HG03108 (cell line): ENCODE results near the gene TNFRSF8.
"Not testable (repeated sequence)": the region's sequence is repeated elsewhere in the genome, so short reads cannot be mapped to it uniquely, and the experiment has no call there.

Experiments
- ATAC-seq: cut with Tn5 transposase; IDR thresholded peaks from one replicate; pipeline ENCODE4 v1.9.1; 2021; ENCODE audit warnings: moderate library complexity; ENCODE audit not compliant: unreplicated experiment

TNFRSF8 gene

DNA sequence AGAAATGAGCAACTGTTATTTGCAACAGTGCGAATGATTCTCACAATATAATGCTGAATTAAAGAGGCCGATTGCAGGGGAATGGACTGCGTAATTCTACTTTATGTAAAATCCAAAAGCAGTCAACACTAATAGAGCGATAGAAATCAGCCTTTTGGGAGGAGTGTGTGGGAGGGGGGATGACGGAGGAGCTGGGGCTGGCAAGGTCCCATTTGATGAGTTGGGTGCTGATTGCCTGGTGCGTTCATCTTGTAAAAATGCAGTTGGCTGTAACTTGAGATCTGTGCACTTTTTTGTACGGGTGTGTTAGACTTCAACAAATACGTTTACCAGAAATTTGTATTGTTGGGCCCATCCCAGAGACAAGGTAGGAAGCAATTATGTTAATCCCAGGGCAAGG is 20.7 kb downstream of the TNFRSF8 start:
- no peak for ATAC-seq

DNA sequence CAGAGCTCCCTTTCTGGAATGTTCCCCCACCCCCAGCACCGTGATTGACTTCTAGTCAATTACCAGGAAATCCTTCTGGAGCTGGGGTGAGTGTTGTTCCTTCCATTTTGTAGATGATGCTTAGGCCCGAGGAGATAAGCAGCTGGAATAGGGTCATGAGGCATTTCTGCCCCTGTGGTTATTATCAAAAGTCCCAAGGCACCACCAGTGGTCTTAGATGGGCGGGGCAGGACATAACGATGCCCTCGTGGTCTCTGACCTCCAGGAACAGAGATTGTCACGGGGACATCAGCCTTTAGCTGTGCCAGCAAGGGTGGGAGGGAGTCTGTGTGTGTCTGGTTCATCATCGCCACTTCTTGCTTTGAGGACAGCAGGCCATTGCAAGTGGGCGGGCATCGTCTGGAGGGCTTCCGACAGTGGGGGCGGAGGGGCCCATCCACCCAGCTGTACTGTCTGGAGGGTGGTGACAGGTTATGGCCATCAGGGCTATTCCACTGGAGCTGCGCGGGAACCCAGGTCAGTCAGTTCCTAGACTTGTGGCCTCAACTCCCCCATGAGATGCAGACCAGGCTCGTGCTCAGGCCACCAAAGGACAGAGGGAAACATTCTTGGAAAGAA is 22.6 kb downstream of the TNFRSF8 start:
- no peak for ATAC-seq

DNA sequence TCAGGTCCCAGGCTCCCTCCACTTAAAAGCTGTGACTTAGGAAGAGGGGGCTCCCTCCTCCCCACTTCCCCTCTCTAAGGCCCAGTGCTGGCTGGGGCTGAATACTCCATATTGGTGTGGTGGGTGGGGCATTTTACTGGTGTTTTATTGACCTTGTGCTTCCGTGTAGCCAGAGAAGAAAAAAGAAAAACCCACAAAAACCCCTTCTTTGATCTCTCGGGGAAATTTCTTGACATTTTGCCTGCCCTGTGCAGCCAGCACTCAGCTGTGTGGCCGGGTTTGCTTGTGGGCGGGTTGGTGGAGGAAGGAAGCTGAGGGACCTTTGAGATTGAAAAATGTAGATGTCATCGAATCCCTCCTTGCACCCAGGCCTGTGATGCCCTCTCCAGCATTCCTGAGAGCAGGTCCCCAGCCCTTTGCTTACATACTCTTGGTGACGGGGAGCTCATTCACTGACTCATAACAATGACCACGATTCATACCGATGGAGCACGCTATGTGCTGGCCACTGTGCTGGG is 24.8 kb downstream of the TNFRSF8 start:
- peak; percentile 44 for ATAC-seq

DNA sequence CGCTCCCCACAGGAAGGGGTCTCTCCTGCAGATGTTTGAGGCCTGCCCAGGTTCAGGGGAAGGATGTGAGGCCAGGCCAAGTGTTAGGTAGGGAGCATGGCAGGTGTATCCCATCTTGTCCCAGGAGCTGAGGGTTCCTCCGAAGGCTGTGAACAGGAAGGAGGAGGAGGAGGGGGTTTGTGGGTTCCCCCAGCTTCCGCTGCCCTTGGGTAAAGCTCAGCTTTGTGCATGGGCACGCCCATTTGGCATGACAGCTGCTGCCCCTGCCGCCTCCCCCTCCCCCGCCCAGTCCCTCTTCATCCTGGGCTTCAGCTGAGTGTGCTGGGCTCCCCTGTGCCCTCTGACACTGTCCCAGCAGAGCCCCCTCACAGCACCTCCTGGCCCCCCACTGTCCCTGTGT is 25.5 kb downstream of the TNFRSF8 start:
- no peak for ATAC-seq

DNA sequence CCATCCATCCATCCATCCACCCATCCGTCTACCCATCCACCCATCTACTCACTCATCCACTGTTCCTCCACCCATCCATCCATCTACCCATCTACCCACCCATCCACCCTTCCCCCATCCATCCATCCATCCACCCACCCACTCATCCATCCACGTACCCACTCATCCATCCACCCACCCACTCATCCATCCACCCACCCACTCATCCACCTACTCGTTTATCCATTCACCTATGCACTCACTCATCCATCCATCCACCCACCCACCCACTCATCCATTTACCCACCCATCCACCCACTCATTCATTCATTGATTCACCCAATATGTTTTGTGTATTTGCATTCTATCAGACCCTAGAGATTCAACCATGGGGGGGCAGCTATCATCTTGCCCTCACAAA is 27.2 kb downstream of the TNFRSF8 start:
- no peak for ATAC-seq

DNA sequence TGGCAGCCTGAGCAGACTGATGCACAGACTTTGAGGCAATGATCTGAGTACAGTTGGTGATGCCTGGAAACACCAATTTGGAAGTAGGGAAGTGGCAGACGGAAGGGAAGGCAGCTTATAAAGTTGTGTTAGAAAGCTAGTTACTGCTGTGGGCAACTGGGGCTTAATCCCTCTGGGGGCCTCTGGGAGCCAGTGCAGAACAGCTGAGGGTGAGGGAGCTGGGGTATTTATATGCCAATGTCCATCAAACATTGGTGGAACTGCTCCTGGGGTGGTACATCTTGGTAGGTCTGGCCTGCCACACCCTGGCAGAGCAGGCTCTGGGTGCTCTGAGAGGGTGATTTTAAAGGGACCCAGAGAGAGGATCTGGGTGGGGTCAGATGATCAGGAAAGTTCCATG is 28.1 kb downstream of the TNFRSF8 start:
- no peak for ATAC-seq

DNA sequence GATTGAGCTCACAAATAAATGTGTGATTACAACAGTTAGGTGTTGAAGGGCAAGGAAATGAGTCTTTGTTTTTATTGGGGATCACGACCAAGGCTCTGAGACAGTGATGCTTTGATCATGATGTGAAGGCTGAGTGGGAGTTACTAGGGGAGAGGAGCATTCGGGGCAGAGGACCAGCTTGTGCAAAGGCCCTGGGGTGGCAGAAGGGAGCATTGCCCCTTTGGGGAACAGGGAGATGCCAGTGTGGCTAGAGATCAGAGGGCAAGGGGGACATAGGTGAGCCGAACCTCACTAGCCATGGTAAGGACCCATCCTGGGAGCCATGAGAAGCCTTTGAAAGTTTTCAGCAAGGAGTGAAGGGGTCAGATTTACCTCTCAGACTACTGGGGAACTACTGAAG is 31.1 kb downstream of the TNFRSF8 start:
- no peak for ATAC-seq

DNA sequence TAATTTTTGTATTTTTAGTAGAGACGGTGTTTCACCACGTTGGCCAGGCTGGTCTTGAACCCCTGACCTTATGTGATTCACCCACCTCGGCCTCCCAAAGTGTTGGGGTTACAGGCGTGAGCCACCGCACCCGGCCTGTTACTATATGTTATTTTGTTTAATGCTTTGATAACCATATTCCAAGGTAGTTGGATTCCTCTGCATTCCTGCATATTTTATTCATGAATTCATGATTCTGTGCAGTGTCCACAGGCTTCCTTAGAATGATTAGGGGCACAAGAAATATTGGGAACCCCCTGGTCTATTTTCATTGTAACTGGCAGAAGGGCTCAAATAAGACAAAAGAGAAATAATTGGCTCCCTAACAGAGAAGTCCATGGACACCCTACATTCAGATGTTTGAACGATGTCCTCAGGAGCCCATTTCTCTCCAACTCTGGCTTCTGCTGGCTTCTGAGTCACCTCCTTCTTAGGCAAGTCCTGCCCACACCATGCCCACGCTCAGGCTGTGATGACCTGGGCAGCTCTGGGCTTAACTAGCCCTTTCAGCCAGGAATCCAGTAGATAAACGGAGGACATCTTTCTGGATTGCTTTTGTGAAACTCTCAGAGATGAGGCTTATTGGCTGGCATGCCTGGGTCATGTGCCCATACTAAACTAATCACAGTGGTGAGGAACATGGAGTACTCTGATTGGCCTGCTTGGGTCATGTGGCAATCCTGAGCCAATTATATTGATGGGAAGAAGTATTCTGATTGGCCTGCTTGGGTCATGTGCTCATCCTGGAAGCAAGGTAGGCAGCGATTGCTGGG is 32.6 kb downstream of the TNFRSF8 start:
- ATAC-seq: no peak

DNA sequence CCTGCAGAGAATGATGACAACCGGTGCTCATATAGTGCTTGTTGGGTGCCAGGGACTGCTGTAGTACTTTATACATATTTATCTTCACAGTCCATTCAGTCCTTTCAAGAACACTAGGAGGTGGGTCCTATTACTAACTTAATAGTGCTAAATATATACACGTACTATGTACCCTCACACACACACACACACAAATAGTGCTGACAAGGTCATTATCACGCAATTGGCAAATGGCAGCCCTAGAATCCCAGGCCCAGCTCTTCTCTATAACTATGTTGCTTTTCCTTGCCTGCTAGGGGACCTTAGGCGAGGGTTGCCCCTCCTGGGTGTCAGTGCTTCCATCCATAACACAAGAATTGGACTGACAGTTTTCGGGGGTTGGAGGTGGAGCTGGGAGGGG is 33.5 kb downstream of the TNFRSF8 start:
- ATAC-seq: no peak

DNA sequence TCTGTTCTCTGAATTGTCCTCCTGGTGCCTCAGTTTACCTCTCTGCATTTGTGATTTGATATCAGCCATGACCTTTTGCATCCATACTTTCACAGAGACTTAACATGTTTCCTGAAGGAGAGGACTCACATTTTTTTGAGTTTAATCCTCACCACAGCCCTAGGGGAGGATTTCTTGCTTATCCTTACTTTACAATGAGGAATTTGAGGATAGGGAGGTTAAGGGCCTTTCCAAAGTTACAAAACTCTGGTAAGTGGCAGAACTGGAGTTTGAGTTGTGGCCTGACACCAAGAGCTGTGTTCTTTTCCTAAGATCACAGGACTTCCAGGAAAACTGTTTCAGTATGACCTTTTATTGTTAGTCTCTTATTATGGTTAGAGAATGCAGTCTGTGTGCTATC is 34.2 kb downstream of the TNFRSF8 start:
- ATAC-seq: no peak

DNA sequence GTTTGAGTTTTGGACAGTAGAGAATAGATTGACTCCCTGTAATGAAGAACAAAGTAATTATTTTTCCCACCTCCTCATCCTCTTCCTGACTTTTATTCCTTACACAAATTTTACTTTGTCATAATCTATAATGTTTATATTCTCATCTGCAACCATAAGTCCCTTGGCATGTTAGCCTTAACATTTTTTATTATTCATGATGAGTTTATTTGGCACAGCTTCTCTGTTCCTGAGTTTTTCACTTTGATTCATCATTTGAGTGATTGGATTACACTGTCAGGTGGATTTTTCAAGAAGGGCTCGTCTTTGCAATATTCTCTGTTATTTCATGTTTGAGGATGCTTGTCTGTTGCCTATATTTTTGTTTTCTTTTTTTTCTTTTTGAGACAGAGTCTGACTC is 35.7 kb downstream of the TNFRSF8 start:
- no peak for ATAC-seq

DNA sequence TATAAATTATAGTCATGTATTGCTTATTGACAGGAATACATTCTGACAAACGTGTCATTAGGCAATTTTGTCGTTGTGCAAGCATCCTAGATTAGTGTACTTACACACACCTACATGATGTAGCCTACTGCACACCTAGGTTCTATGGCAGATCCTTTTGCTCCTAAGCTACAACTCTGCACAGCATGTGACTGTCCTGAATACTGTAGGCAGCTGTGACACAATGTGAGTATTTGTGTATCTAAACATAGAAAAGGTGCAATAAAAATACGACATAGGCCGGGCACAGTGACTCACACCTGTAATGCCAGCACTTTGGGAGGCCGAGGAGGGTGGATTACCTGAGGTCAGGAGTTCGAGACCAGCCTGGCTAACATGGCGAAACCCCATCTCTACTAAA is 36.5 kb downstream of the TNFRSF8 start:
- no peak for ATAC-seq

DNA sequence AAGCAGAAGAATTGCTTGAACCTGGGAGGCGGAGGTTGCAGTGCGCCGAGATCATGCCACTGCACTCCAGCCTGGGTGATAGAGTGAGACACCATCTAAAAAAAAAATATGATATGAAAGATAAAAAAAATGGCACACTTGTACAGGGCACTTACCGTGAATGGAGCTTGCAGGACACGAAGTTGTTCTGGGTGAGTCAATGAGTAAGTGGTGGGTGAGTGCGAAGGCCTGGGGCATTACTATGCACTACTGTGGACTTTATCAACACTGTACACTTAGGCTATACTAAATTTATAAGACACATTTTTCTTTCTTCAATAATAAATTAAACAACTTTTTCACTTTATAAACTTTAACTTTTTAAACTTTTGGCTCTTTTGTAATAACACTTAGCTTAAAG is 37.0 kb downstream of the TNFRSF8 start:
- no peak for ATAC-seq

DNA sequence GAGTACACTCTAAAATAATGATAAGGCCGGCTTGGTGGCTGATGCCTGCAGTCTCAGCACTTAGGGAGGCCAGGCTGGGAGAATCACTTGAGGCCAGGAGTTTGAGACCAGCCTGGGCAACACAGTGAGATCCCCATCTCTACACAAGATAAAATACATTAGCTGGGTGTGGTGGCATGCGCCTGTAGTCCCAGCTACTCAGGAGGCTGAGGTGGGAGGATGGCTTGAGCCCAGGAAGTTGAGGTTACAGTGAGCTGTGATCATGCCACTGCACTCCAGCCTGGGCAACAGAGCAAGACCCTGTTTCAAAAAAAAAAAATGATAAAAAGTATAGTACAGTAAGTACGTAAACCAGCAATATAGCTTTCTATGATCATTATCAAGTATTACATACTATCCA is 38.0 kb downstream of the TNFRSF8 start:
- not testable (repeated sequence) for ATAC-seq

DNA sequence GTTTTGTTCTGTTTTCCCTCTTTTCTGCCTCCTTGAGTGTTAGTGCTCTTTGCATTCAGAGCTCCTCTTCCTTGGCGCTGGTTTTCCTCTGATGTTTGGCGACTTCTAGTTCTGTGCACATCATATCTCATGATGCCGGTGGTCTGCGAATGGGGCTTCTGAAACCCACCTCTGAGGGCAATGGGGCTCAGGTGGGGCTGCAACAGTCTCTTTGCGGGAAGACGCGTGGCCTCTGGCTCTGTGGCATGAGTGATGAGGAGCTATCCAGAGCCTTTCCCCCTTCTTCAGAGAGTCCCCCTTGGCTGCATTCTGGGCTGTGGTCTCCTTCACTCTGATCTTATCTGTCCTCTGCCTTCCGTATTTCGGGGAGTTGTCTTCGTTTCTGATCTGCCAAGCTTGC is 39.0 kb downstream of the TNFRSF8 start:
- ATAC-seq: no peak

DNA sequence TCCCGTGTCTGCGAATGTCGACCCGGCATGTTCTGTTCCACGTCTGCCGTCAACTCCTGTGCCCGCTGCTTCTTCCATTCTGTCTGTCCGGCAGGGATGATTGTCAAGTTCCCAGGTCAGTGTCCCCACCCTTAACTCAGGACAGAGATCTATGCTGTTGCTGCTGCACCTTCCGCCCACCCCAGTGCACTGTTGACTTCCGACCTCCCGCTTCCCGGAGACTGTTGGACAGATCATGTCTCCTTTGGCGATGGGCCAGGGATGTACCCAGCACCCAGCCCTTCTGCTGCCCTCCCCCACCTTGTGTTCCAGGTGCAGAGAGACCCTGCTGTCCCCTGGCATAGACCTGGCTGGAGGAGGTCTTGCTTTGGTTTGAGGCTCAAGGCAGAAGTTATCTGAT is 41.3 kb downstream of the TNFRSF8 start:
- ATAC-seq: no peak

DNA sequence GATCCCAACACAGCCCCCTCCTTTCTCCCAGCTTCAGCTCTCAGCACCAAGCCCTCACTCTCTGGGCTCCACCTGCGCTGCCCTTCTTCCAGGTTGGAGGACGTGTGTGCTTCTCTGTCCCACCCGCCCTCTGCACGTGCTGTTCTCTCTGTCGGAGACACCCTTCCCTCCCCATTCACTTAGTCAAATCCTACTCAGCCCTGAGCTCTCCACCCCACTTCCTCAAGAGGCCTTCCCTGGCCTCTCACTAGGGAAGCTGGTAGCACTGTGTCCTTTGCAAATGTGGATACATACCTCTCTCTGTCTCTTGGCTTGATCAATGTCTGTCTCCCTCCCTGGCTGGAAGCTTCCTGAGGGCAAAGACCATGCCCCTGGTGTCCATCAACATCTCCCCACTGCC is 43.0 kb downstream of the TNFRSF8 start:
- no peak for ATAC-seq

DNA sequence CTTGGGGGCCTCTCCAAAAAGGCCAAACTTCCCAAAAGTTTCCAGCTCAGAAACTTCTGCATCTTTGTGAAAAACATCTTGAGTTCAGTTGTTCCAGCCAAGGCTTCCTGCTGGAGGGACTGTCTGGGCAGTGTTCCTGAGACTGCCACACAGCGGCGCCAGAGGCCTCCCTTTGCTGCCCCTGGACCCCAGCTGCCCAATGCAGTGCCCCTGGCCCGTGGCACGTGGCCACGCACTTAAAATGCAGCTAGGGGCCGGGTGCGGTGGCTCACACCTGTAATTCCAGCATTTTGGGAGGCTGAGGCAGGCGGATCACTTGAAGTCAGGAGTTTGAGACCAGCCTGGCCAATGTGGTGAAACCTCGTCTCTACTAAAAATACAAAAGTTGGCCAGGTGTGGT is 43.8 kb downstream of the TNFRSF8 start:
- ATAC-seq: not testable (repeated sequence)

DNA sequence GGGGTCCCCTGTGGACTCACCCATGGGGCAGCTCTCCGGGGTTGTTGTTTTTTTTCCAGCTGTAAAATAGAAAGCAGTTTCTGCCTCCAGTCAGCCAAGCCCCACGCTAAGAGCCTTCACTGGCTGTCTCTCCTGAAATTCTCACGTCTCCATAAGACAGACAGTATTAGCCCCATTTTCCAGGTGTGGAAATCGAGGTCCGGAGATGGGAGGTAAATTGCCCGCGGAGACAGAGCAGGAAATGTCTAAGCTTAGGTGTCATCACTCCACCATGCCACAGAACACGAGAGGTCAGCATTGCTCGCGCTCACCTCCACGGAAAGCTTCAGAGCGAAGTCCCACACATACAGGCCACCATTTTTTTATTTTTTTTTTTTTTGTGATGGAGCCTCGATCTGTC is 44.6 kb downstream of the TNFRSF8 start:
- ATAC-seq: no peak

DNA sequence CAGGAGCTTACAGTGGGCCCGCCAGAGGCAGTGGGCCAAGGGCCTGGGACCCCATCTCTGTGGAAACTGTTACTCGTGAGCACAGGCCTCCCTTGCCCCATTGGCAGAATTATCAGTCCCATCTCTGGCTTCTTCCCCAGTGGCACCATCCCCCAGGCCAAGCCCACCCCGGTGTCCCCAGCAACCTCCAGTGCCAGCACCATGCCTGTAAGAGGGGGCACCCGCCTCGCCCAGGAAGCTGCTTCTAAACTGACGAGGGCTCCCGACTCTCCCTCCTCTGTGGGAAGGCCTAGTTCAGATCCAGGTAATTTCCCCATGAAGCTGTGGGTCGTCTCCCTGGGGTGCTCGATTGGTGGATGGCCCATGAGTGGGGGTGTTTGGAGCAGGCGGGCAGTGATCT is 46.8 kb downstream of the TNFRSF8 start:
- ATAC-seq: no peak

DNA sequence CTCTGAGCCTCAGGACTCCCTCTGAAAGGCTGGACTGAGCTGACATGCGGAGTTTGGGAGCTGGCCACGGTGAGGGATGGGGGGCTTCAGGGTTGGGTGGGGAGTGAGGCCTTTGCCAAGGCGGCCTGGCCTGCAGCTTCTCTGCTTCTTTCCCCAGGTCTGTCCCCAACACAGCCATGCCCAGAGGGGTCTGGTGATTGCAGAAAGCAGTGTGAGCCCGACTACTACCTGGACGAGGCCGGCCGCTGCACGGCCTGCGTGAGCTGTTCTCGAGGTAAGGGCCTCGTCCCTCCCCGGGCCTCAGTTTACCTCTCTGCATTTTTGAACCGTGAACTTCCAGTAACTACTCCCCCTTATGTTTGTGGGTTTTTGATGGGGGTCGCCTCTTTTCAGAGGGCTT is 48.6 kb downstream of the TNFRSF8 start:
- no peak for ATAC-seq

DNA sequence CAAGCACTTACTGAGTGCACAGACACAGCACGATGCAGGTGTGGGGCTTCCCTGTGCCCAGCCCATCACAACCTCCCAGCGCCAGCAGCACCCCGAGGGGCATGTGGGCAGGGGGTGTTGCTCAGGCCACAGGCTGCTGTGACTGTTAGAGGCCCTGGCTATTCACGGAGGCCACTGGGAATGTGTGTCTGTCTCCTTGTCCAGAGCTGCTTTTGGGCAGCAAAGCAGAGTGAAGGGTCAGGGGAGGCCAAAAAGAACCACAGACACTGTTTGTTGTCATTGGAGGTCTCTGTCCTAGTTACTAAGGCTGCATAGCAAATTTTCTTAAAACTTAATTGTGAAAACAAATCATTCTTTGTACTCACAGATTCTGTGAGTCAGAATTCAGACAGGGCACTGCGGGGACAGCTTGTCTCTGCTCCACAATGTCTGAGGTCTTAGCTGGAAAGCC is 49.6 kb downstream of the TNFRSF8 start:
- no peak for ATAC-seq
